IPS-15b (cell line): ENCODE data around the gene FGF23.

Experiments used
- H3K27me3 ChIP-seq: one replicate; pipeline ENCODE4 v1.6.1; 2013; ENCODE audit warnings: low read length; ENCODE audit not compliant: control insufficient read depth, insufficient read depth
- H3K36me3 ChIP-seq: one replicate; pipeline ENCODE4 v1.6.1; 2013; ENCODE audit warnings: low read length; ENCODE audit not compliant: control insufficient read depth, insufficient read depth
- H3K4me1 ChIP-seq: one replicate; pipeline ENCODE4 v1.6.1; 2013; ENCODE audit warnings: mild to moderate bottlenecking, low read length; ENCODE audit not compliant: control insufficient read depth, insufficient read depth
- H3K4me3 ChIP-seq: one replicate; pipeline ENCODE4 v1.5.1; 2013; ENCODE audit warnings: low read depth, low read length
- H3K9ac ChIP-seq: one replicate; pipeline ENCODE4 v1.6.1; 2013; ENCODE audit warnings: low read depth, mild to moderate bottlenecking, low read length
- H3K9me3 ChIP-seq: one replicate; pipeline ENCODE4 v1.6.1; 2013; ENCODE audit warnings: mild to moderate bottlenecking, low read length; ENCODE audit not compliant: control insufficient read depth, insufficient read depth

FGF23 gene

DNA sequence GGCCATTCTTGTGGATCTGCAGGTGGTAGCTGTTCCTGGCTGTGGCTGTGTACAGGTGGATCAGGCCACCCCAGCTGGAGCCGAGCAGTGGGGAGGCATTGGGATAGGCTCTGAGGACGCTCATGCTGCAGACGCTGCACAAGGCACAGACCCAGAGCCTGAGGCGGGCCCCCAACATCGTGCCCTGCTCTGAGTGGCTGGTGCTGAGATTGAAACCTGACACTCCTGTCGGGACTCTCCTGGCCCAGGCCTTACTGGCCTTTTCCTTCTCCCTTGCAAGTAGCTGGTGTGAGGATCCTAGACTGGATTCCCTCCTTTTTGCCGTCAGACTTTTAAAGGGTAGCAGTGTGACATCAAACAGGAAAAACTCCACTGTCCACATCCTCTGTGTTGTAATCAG, at the start of gene FGF23:
Gene FGF23 (minus strand): TSS at position 308 of the 400 bp plus-strand sequence. CDS start 130 bp downstream, at position 178.
- peaks cover 3% of the 10 kb centered on the region for H3K4me1 ChIP-seq
- H3K36me3 ChIP-seq, result no peaks in the 10 kb centered on the region
- peaks cover 5% of the 10 kb centered on the region for H3K27me3 ChIP-seq
- H3K4me3 ChIP-seq, result peak within 1 kb of the TSS; percentile 33
- H3K9me3 ChIP-seq, result no peaks in the 10 kb centered on the region
- no peak within 1 kb of the TSS for H3K9ac ChIP-seq

DNA sequence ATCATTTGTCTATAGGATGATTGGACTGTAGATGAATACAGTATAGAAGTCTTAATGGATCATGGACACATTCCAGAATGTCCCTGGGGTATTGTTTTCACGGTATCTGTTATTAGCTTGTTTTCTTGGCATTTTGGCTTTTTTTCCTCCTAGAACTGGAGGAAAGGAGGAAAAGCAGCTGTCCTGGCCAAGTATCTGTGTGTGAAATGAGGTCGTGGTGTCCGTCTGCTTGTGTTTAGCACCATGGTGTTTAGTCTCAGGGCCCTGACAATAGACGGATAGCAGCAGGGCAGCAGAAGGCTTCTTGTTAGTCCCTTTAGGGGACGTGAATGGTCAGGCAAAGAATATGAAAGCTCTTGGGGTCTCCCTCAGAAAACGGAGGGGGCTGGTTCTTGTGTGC, 44.9 kb upstream of the FGF23 start:
- H3K9ac ChIP-seq, result no peak overlapping the region
- no peak overlapping the region for H3K4me3 ChIP-seq
- H3K9me3 ChIP-seq, result no peaks in the 10 kb centered on the region
- H3K4me1 ChIP-seq, result no peaks in the 10 kb centered on the region
- no peaks in the 10 kb centered on the region for H3K36me3 ChIP-seq
- no peaks in the 10 kb centered on the region for H3K27me3 ChIP-seq

DNA sequence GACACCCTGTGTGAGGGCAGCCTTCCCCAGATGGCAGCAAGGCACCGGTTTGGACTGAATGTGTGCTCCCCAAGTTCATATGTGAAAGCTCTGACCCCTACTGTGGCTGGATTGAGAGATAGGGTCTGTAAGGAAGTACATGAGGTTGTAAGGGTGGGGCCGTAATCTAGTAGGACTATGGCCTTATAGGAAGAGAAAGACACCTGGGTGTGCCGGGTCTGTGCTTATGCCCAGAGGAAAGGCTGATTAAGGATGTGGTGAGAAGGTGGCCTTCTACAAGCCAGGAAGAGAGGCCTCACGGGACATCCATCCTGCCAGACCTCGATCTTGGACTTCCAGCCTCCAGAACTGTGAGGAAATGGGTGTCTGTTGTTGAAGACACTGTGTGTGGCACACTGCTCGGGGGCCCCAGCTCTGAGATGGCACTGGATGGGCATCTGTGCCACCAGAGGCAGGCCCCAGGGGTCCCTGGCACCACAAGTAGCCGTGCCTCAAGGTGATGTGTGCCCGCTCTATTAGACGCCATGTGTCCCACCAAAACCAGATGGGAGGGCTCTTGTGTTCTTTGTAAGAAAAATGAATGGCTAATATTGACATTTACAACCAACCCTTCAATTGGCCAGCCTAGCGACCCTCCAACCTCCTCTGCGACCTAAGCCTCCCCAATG, 44.1 kb upstream of the FGF23 start:
- H3K4me1 ChIP-seq, result no peaks in the 10 kb centered on the region
- no peaks in the 10 kb centered on the region for H3K27me3 ChIP-seq
- H3K4me3 ChIP-seq, result no peak overlapping the region
- H3K9me3 ChIP-seq, result no peaks in the 10 kb centered on the region
- H3K36me3 ChIP-seq, result no peaks in the 10 kb centered on the region
- no peak overlapping the region for H3K9ac ChIP-seq

DNA sequence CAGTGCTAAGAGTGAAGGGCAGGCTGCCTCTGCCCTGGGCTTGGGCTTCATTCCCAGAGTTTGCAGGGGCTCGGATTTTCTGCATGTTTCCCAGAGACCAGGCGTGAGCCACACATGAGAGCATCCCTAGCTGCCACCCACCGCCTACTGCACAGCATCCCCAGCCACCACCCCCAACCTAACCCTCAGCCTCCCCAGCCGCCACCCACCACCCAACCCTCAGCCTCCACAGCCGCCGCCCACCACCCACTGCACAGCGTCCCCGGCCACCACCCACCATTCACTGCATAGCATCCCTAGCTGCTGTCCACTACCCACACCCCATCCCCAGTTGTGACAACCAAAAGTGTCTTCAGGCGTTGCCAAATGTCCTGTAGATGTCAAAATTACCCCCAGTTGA, 43.5 kb upstream of the FGF23 start:
- Histone ChIP-seq H3K9ac (no peak overlapping the region), H3K4me1 (no peaks in the 10 kb centered on the region), H3K36me3 (no peaks in the 10 kb centered on the region), H3K4me3 (no peak overlapping the region), H3K9me3 (no peaks in the 10 kb centered on the region), H3K27me3 (no peaks in the 10 kb centered on the region)

DNA sequence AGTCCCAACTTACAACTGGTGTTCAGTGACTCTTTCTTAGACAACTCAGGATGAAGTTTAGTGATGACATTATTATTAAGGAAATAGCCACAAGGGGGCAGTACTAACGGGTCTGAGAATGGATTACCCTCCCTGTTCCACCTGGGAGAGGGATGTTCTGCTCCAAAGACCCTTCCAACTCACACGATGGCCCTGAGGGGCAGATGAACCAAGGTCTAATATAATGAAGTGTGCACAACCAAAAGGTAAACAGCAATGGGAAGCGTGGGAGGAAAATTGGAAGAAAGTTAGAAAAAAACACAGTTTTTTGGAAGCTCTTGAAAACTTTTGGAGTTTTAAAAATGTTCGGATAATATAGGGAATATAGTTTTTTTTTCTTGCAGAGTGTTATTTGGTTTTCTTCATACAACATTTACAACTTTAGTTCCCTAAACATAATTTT, 42.1 kb upstream of the FGF23 start:
- Histone ChIP-seq H3K27me3 (no peaks in the 10 kb centered on the region), H3K4me3 (no peak overlapping the region), H3K9ac (no peak overlapping the region), H3K36me3 (no peaks in the 10 kb centered on the region), H3K9me3 (no peaks in the 10 kb centered on the region), H3K4me1 (no peaks in the 10 kb centered on the region)

DNA sequence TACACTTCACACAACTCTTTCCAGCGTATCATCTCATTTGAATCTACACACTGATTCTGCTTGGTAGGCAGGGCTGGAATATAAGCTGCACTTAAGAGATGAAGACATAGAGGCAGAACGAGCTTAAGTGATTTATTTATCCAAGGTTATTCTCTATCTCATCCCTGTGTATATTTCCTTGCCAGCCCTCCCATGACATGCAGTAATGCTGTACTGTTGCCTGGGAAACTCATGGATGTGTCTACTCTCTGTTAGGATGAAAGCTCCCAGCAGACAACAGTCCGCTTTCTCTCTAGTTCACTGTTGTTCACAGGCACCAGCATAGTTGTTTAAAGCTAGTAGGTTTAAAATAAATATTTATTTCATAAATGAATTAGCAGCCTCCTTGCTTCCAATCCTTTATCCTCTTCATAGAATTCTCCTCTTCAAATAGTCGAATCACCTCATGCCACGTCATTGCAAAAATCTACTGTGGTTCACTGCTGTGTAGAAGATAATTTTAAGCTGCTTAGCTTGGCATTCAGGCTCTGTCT, 40.7 kb upstream of the FGF23 start:
- Histone ChIP-seq H3K27me3 (no peaks in the 10 kb centered on the region), H3K4me3 (no peak overlapping the region), H3K9me3 (no peaks in the 10 kb centered on the region), H3K36me3 (no peaks in the 10 kb centered on the region), H3K9ac (no peak overlapping the region), H3K4me1 (no peaks in the 10 kb centered on the region)

DNA sequence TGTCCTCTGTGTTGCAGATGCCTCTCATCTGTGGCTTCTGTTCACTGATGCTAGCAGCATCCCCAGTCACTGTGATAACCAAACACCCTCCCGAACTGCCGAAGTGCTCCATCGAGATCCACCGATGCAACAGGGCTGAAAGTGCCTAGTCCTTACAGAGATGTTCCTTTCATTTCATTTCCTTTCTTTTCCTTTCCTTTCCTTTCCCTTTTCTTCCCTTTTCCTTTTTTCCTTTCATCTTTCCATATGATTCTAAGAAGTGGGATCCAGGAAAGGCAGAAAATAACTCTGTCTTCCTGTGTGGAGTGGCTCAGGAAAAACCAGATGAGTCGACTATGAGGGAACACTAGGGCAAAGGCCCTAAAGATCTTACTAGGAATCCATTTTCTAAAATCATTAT, 39.4 kb upstream of the FGF23 start:
- H3K9me3 ChIP-seq, result no peaks in the 10 kb centered on the region
- H3K27me3 ChIP-seq, result no peaks in the 10 kb centered on the region
- no peak overlapping the region for H3K9ac ChIP-seq
- no peak overlapping the region for H3K4me3 ChIP-seq
- no peaks in the 10 kb centered on the region for H3K4me1 ChIP-seq
- no peaks in the 10 kb centered on the region for H3K36me3 ChIP-seq

DNA sequence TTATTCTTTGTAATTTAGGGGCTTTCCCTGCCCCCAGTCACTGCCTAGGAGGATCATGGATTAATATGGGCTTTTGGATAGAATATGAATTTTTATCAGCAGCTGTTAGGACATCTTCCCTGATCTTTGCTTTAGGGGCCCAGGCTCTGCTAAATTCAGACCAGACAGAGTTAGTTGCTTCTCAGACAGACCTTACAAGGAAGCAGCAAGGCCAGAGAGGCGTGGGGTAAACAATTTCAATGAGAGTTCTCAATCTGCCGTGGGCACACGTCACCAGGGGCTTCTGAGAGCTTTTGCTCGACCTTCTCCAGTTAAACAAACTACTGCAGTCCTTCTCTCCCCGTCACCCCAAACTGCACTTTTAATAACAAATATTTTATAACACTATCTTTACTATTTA, 38.4 kb upstream of the FGF23 start:
- Histone ChIP-seq H3K9me3 (no peaks in the 10 kb centered on the region), H3K27me3 (no peaks in the 10 kb centered on the region), H3K4me3 (no peak overlapping the region), H3K9ac (no peak overlapping the region), H3K4me1 (no peaks in the 10 kb centered on the region), H3K36me3 (no peaks in the 10 kb centered on the region)

DNA sequence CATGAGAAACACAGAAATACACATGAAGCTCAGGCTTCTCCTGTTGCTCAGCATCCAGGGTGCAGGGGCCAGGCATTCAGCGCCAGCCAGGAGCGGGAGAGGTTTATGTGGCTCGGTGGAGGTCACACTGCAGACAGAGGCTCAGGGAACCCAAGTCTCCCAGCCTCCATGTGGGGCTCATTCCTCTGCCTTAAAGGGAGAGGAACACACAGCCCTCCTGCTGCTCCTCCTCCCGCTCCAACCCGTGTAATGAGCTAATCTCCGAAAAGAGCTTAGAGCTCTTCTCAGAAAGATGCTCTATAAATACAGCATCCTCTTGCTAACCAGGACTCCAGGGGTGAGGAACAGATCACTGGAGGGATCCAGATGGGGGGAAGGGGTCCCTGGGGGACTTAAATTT, 37.9 kb upstream of the FGF23 start:
- Histone ChIP-seq H3K9ac (no peak overlapping the region), H3K9me3 (no peaks in the 10 kb centered on the region), H3K27me3 (no peaks in the 10 kb centered on the region), H3K36me3 (no peaks in the 10 kb centered on the region), H3K4me1 (no peaks in the 10 kb centered on the region), H3K4me3 (no peak overlapping the region)

DNA sequence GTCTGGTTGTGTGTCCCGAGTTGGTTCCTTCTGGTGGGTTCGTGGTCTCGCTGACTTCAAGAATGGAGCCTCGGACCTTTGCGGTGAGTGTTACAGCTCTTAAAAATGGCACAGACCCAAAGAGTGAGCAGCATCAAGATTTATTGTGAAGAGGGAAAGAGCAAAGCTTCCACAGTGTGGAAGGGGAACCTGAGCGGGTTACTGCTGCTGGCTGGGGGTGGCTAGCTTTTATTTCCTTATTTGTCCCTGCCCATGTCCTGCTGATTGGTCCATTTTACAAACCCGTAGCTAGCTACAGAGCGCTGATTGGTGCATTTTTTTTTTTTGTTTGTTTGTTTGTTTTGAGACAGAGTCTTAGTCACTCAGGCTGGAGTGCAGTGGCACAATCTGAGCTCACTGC, 36.8 kb upstream of the FGF23 start:
- Histone ChIP-seq H3K9me3 (no peaks in the 10 kb centered on the region), H3K36me3 (no peaks in the 10 kb centered on the region), H3K27me3 (no peaks in the 10 kb centered on the region), H3K9ac (no peak overlapping the region), H3K4me1 (no peaks in the 10 kb centered on the region), H3K4me3 (no peak overlapping the region)

DNA sequence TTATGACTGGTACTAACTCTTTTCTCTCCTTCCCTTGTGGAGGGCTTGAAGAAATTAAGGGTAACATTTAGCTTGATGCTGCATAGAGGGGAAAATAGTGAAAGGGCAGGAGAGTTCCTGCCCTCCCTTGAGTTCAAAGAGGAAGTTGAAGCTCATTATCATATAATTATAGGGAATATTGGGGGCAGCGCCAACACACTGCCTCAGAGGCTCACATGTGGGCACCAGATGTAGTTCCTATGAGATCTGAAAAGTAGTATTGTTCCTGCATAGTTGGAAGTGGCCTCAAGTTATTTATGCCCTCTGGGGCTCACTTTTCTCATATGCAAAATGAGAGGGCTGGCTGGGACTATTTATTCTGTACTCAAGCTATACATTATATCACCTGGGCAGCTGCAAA, 33.0 kb upstream of the FGF23 start:
- Histone ChIP-seq H3K27me3 (no peaks in the 10 kb centered on the region), H3K9ac (no peak overlapping the region), H3K9me3 (no peaks in the 10 kb centered on the region), H3K36me3 (no peaks in the 10 kb centered on the region), H3K4me1 (no peaks in the 10 kb centered on the region), H3K4me3 (no peak overlapping the region)

DNA sequence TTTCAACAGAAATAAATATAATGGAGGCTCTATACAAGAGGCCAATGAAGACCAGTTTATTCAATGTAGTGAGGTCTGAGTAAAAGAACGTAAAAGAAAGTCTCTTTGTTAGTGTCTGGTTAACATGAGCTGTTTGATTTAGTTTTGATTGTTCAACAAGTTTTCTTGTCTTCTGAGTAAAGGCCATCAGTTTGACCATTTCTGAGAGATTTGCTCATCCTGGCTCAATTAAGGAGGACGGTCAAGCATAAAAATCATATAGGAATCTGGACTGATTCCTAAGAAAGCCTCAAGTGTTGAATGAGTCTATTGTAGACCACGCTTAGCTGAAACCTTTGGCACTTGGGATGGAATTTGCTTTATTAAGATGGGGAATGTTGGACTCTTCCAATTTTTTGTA, 32.5 kb upstream of the FGF23 start:
- Histone ChIP-seq H3K27me3 (no peaks in the 10 kb centered on the region), H3K9me3 (no peaks in the 10 kb centered on the region), H3K36me3 (no peaks in the 10 kb centered on the region), H3K4me1 (no peaks in the 10 kb centered on the region), H3K9ac (no peak overlapping the region), H3K4me3 (no peak overlapping the region)
